Memory B cell (primary cell): ENCODE measurements around the gene RBMS3.
"Not testable (repeated sequence)": the region's sequence is repeated elsewhere in the genome, so short reads cannot be mapped to it uniquely, and the experiment has no call there.

Experiments
- ATAC-seq: fragments of 150-1000 bp; cut with Tn5 transposase; 2 replicates; pipeline ENCODE4 v1.10.0; 2021; ENCODE audit warnings: low read depth, mild to moderate bottlenecking, moderate library complexity
- DNase-seq, 2 donors: peaks; one replicate each; pipeline ENCODE4 v3.0.0; 2022; ENCODE audit warnings: low spot score in 2 of 2
- H3K27ac Mint-ChIP-seq: one replicate; pipeline ENCODE4 v1.8.0; 2022; ENCODE audit warnings: mild to moderate bottlenecking, moderate library complexity, mixed read lengths
- H3K27me3 Mint-ChIP-seq: one replicate; pipeline ENCODE4 v1.8.0; 2022; ENCODE audit warnings: mixed read lengths
- H3K36me3 Mint-ChIP-seq: one replicate; pipeline ENCODE4 v1.8.0; 2022; ENCODE audit warnings: mild to moderate bottlenecking, mixed read lengths
- H3K4me1 Mint-ChIP-seq: one replicate; pipeline ENCODE4 v1.8.0; 2022; ENCODE audit warnings: mixed read lengths
- H3K4me3 Mint-ChIP-seq: one replicate; pipeline ENCODE4 v1.8.0; 2022; ENCODE audit warnings: mild to moderate bottlenecking, moderate library complexity, mixed read lengths
- H3K9me3 Mint-ChIP-seq: one replicate; pipeline ENCODE4 v1.8.0; 2022; ENCODE audit warnings: mixed read lengths

The RBMS3 gene

GRCh38 chr3:29772436-29772835 lies 491.6 kb downstream of the RBMS3 start:
- Mint-ChIP-seq H3K4me3 (no peak overlapping the region), H3K4me1 (no peaks in the 10 kb centered on the region), H3K27ac (no peak overlapping the region), H3K36me3 (no peaks in the 10 kb centered on the region), H3K27me3 (no peaks in the 10 kb centered on the region), H3K9me3 (no peaks in the 10 kb centered on the region)
- DNase-seq, result no peak
- ATAC-seq, result no peak

GRCh38 chr3:29773481-29773880 lies 492.6 kb downstream of the RBMS3 start:
- no peak for DNase-seq
- no peak overlapping the region for H3K27ac Mint-ChIP-seq
- ATAC-seq, result no peak
- H3K9me3 Mint-ChIP-seq, result no peaks in the 10 kb centered on the region
- H3K27me3 Mint-ChIP-seq, result no peaks in the 10 kb centered on the region
- no peaks in the 10 kb centered on the region for H3K4me1 Mint-ChIP-seq
- no peak overlapping the region for H3K4me3 Mint-ChIP-seq
- H3K36me3 Mint-ChIP-seq, result no peaks in the 10 kb centered on the region

DNA sequence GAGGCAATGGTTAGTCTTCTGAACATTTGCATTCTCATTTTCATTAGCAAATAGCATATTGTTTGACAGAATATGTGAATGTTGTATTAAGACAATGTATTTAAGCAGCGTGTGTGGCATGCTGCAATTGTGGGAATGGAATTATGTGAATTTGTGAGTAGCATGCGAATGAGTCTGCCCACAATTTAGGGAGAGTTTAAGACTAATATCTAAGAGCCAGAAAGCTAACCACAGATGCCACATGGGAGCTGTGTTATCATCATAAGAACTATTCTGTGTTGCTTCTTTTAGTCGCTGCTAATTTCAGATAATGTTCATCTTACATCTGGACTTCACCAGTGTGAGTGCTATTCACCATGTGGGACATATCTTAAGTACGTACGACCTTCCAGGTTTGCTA lies 494.5 kb downstream of the RBMS3 start:
- no peaks in the 10 kb centered on the region for H3K36me3 Mint-ChIP-seq
- H3K27ac Mint-ChIP-seq, result no peak overlapping the region
- H3K9me3 Mint-ChIP-seq, result no peaks in the 10 kb centered on the region
- DNase-seq (no peak), ATAC-seq (no peak)
- H3K4me3 Mint-ChIP-seq, result no peak overlapping the region
- H3K4me1 Mint-ChIP-seq, result no peaks in the 10 kb centered on the region
- H3K27me3 Mint-ChIP-seq, result no peaks in the 10 kb centered on the region

GRCh38 chr3:29777869-29778268 lies 497.0 kb downstream of the RBMS3 start:
- Mint-ChIP-seq H3K4me1 (no peaks in the 10 kb centered on the region), H3K4me3 (no peak overlapping the region), H3K27ac (no peak overlapping the region), H3K9me3 (peaks cover 4% of the 10 kb centered on the region), H3K27me3 (no peaks in the 10 kb centered on the region), H3K36me3 (no peaks in the 10 kb centered on the region)
- DNase-seq (no peak), ATAC-seq (no peak)

- no peaks in the 10 kb centered on the region for H3K27me3 Mint-ChIP-seq
- no peaks in the 10 kb centered on the region for H3K4me1 Mint-ChIP-seq
- no peak overlapping the region for H3K27ac Mint-ChIP-seq
- DNase-seq (no peak), ATAC-seq (no peak)
- no peak overlapping the region for H3K4me3 Mint-ChIP-seq
- peaks cover under 1% of the 10 kb centered on the region for H3K9me3 Mint-ChIP-seq
- H3K36me3 Mint-ChIP-seq, result no peaks in the 10 kb centered on the region
Observed at GRCh38 chr3:29789686-29790085, 508.8 kb downstream of the RBMS3 start.

DNA sequence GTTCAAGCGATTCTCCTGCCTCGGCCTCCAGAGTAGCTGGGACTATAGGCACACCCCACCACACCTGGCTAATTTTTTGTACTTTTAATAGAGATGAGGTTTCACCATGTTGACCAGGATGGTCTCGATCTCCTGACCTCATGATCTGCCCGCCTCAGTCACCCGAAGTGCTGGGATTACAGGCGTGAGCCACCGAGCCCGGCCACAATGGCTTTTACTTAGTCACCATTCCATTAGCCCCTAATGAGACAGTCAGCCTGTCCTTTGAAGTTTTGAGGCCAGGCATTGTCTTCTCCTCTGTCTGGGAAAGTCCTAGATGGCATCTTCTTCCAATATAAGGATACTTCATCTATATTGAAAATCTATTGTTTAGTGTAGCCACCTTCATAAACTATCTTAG lies 515.9 kb downstream of the RBMS3 start:
- peaks cover 1% of the 10 kb centered on the region for H3K9me3 Mint-ChIP-seq
- no peaks in the 10 kb centered on the region for H3K4me1 Mint-ChIP-seq
- no peaks in the 10 kb centered on the region for H3K36me3 Mint-ChIP-seq
- DNase-seq (no peak), ATAC-seq (no peak)
- H3K27me3 Mint-ChIP-seq, result no peaks in the 10 kb centered on the region
- no peak overlapping the region for H3K27ac Mint-ChIP-seq
- H3K4me3 Mint-ChIP-seq, result no peak overlapping the region

- Mint-ChIP-seq H3K4me3 (no peak overlapping the region), H3K27me3 (no peaks in the 10 kb centered on the region), H3K4me1 (no peaks in the 10 kb centered on the region), H3K36me3 (no peaks in the 10 kb centered on the region), H3K27ac (no peak overlapping the region), H3K9me3 (peaks cover 1% of the 10 kb centered on the region)
- ATAC-seq (no peak), DNase-seq (no peak)
Observed at GRCh38 chr3:29802057-29802456, 521.2 kb downstream of the RBMS3 start.

GRCh38 chr3:29804044-29804443 lies 523.2 kb downstream of the RBMS3 start:
- Mint-ChIP-seq H3K4me3 (no peak overlapping the region), H3K27ac (no peak overlapping the region), H3K9me3 (no peaks in the 10 kb centered on the region)

DNA sequence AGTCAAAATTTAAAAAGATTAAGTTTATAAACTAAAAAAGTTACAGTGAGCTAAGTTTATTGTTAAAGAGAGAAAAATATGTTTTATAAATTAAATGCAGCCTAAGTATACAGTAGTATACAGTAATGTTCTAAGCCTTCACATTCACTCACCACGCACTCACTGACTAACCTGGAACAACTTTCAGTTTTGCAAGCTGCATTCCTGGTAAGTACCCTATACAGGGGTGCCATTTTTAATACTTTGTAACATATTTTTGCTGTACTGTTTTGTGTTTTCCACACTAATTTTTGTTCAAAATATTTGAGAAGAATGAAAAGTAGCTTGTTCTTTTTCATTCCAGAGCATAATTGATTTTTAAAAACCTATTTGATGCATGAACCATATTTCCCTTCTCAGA lies 524.9 kb downstream of the RBMS3 start:
- Mint-ChIP-seq H3K36me3 (no peaks in the 10 kb centered on the region), H3K27ac (no peak overlapping the region), H3K27me3 (no peaks in the 10 kb centered on the region), H3K4me3 (no peak overlapping the region), H3K4me1 (no peaks in the 10 kb centered on the region), H3K9me3 (no peaks in the 10 kb centered on the region)
- ATAC-seq (no peak), DNase-seq (no peak)

More at GRCh38 chr3:29804044-29804443, 523.2 kb downstream of the RBMS3 start:
- no peaks in the 10 kb centered on the region for H3K27me3 Mint-ChIP-seq
- no peak for DNase-seq
- H3K36me3 Mint-ChIP-seq, result no peaks in the 10 kb centered on the region
- no peaks in the 10 kb centered on the region for H3K4me1 Mint-ChIP-seq
- ATAC-seq, result no peak

- H3K4me3 Mint-ChIP-seq, H3K27ac Mint-ChIP-seq, H3K9me3 Mint-ChIP-seq, ATAC-seq, H3K4me1 Mint-ChIP-seq, H3K36me3 Mint-ChIP-seq, DNase-seq, H3K27me3 Mint-ChIP-seq: not testable (repeated sequence)
Observed at GRCh38 chr3:29808324-29808723, 527.5 kb downstream of the RBMS3 start.

DNA sequence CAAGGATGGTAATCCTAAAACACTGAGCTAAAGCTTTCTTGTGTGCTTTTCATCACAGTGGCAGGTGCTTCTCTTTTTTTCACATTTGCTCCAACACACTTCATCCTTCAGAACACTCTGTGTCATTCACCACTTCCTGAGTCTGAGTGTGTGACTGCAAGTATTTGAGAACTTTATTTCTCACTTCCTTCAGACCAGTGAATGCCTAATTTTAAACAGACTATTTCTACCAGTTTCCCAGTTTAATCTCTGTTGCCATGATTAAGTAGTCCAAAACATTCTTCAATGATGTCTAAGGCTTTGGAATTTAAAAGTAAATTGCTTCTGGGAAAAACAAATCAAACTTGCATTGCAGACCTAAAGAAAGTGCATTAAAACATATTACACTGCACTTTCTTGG lies 541.2 kb downstream of the RBMS3 start:
- no peaks in the 10 kb centered on the region for H3K27me3 Mint-ChIP-seq
- no peak for DNase-seq
- H3K4me1 Mint-ChIP-seq, result no peaks in the 10 kb centered on the region

DNA sequence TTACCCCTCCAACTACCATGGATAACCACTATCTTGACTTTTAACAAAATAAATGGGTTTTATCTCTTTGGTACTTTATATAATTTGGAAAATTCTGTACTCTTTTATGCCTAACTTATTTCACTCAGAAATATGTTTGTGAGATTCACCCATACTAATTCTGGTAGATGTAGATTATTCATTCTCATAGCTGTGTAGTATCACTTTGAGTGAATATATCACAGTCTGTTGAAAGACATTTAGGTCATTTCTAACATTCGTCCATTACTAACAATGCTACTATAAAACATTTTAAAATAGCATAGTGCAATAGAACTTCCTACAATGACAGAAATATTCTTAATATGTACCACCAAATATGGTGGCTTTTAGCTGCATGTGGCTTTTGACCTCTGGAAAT lies 542.4 kb downstream of the RBMS3 start:
- Mint-ChIP-seq H3K36me3 (peaks cover 2% of the 10 kb centered on the region), H3K27me3 (no peaks in the 10 kb centered on the region), H3K4me3 (no peak overlapping the region), H3K27ac (no peak overlapping the region), H3K9me3 (peaks cover 5% of the 10 kb centered on the region), H3K4me1 (no peaks in the 10 kb centered on the region)
- ATAC-seq (no peak), DNase-seq (no peak)

More for the DNA sequence above, 541.2 kb downstream of the RBMS3 start:
- Mint-ChIP-seq H3K36me3 (peaks cover 2% of the 10 kb centered on the region), H3K4me3 (no peak overlapping the region), H3K9me3 (peaks cover 4% of the 10 kb centered on the region), H3K27ac (no peak overlapping the region)
- ATAC-seq, result no peak

- ATAC-seq, result no peak
- DNase-seq, result no peak
- no peak overlapping the region for H3K27ac Mint-ChIP-seq
- peaks cover 2% of the 10 kb centered on the region for H3K36me3 Mint-ChIP-seq
- peaks cover 5% of the 10 kb centered on the region for H3K9me3 Mint-ChIP-seq
- H3K4me1 Mint-ChIP-seq, result no peaks in the 10 kb centered on the region
- no peak overlapping the region for H3K4me3 Mint-ChIP-seq
- H3K27me3 Mint-ChIP-seq, result no peaks in the 10 kb centered on the region
Observed at GRCh38 chr3:29826712-29827111, 545.8 kb downstream of the RBMS3 start.

DNA sequence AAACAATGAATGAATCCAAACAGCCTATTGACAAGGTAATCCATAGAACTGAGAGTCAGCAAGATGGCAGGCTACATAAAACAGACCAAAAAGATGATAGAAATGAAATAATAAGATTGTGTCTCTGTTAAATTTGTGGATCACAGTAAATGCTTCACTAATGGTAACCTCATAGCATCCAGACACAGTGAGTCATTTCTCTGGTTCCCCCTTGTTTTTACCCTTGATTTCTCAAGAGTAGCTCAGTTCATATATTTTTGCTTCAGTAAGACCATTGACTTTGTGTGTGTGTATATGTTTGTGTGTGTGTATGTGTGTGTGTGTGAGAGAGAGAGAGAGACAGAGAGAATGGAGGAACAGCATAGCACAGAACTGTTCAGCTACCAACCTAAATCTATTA lies 546.9 kb downstream of the RBMS3 start:
- Mint-ChIP-seq H3K36me3 (peaks cover 2% of the 10 kb centered on the region), H3K27ac (no peak overlapping the region), H3K4me1 (no peaks in the 10 kb centered on the region), H3K9me3 (peaks cover 5% of the 10 kb centered on the region), H3K27me3 (no peaks in the 10 kb centered on the region), H3K4me3 (no peak overlapping the region)
- no peak for ATAC-seq
- no peak for DNase-seq

DNA sequence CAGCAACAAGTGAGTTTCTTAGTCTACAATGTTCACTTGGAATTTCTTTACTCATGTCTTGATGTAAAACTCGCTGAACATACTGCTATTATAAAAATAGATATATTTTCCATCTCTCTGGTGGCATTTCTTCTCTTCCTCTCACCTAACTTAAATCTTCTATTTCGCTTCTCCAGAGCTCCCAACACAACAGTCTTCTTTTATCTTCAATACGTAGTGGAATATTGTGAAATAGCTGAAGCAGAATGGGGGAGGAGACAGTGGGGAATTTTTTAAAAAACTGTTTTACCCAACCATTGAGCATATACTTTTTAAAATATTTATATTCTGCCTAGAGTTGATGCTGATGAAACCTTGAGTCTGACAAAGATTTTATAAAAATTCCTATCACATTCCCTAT lies 548.5 kb downstream of the RBMS3 start:
- H3K27ac Mint-ChIP-seq, result no peak overlapping the region
- ATAC-seq (no peak), DNase-seq (no peak)
- peaks cover 2% of the 10 kb centered on the region for H3K36me3 Mint-ChIP-seq
- peaks cover 11% of the 10 kb centered on the region for H3K9me3 Mint-ChIP-seq
- H3K4me1 Mint-ChIP-seq, result no peaks in the 10 kb centered on the region
- H3K27me3 Mint-ChIP-seq, result no peaks in the 10 kb centered on the region
- H3K4me3 Mint-ChIP-seq, result no peak overlapping the region

DNA sequence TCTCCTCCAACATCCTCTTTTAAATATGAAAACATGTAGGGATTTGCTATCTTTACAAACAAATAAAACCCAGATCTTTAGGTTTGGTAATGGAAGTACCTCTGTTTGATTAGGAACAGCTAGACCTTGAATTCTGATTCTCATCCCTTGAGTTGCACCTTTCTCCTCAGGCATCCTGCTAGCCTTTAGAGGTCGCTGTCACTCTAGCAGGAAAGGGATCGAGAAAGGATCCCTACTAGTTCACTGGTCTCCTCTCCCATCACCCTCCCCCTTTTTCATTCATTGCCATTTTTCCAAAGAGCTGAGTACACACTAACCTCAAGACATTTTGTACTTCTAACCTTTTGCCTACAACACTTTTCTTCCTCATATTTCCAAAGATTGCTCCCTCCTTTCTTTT lies 569.8 kb downstream of the RBMS3 start:
- Mint-ChIP-seq H3K4me1 (no peaks in the 10 kb centered on the region), H3K27me3 (no peaks in the 10 kb centered on the region), H3K27ac (no peak overlapping the region), H3K4me3 (no peak overlapping the region), H3K36me3 (no peaks in the 10 kb centered on the region), H3K9me3 (no peaks in the 10 kb centered on the region)
- no peak for ATAC-seq
- no peak for DNase-seq
